Measurements from ENCODE around the gene REPS2.

GRCh38 chrX:16981209-16981608 is 34.8 kb downstream of the REPS2 start:
- TF ChIP-seq CTCF (IDR thresholded peaks at IDR 0.05), result no peak
- TF ChIP-seq POLR2A (IDR thresholded peaks at IDR 0.05), result no peak
